Kidney tubule cell (primary cell): ENCODE measurements around the gene GULP1.
A peak's percentile ranks its signal among the peaks of the same experiment; 100 is the strongest.
"Not testable (repeated sequence)": the region's sequence is repeated elsewhere in the genome, so short reads cannot be mapped to it uniquely, and the experiment has no call there.

Experiments
- DNase-seq: peaks from one replicate; pipeline ENCODE4 v3.0.0-alpha.2; 2018; ENCODE audit warnings: low spot score

The GULP1 gene

DNA sequence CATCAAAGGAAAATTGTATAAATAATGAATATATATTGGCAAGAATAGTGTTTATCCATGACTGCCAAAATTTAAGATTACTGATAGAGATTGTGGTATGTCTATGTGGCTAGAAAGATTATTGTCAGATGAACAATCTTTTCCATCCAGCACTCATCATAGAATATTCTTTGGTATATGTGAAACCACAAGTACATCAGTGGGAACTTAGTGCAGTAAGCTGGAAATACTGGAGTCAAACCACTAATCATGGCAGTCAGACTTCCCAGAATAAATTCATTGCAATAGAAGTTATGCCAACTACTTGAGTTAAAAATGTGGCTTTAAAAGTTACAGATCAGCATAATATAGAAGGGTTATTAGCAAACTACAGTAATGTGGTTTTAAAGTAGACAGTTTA lies 310.3 kb downstream of the GULP1 start:
- DNase-seq = no peak

DNA sequence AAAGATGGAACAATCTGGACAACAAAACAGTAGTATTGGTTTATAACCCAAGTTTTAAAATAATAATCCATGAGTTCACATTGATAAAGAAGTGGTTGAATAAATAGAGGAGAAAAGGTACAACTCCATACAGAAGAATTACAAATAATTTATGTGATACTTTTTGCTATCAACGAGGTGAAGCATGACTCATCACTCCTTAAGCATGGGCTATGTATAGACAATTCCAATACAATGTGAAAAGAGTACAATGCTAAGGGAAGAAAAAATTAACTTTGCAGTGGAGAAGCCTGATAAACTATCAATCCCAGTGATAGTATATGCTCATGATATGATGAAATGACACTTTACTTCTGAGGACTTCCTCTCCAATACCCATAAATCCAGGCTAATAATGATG lies 312.9 kb downstream of the GULP1 start:
- DNase-seq = no peak

DNA sequence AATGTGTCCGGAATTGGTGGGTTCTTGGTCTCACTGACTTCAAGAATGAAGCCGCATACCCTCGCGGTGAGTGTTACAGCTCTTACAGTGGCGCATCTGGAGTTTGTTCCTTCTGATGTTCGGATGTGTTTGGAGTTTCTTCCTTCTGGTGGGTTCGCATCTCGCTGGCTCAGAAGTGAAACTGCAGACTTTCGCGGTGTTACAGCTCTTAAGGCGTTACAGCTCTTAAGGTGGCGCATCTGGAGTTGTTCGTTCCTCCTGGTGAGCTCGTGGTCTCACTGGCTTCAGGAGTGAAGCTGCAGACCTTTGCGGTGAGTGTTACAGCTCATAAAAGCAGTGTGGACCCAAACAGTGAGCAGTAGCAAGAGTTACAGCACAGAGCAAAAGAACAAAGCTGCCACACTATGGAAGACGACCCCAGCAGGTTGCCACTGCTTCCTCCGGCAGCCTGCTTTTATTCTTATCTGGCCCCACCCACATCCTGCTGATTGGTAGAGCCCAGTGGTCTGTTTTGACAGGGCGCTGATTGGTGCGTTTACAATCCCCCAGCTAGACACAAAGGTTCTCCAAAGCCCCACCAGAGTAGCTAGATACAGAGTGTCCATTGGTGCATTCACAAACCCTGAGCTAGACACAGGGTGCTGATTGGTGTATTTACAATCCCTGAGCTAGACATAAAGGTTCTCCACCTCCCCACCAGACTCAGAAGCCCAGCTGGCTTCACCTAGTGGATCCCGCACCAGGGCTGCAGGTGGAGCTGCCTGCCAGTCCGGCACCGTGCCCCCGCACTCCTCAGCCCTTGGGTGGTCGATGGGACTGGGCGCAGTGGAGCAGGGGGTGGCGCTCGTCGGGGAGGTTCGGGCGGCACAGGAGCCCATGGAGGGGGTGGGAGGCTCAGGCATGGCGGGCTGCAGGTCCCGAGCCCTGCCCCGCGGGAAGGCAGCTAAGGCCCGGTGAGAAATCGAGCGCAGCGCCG lies 314.2 kb downstream of the GULP1 start:
- DNase-seq = not testable (repeated sequence)

DNA sequence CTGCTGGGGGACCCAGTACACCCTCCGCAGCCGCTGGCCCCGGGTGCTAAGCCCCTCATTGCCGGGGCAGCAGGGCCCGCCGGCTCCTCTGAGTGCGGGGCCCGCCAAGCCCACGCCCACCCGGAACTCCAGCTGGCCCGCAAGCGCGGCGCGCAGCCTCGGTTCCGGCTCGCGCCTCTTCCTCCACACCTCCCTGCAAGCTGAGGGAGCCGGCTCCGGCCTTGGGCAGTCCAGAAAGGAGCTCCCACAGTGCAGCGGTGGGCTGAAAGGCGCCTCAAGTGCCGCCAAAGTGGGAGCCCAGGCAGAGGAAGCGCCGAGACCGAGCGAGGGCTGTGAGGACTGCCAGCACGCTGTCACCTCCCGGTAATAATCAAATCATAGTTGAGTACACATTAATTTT lies 314.9 kb downstream of the GULP1 start:
- DNase-seq = not testable (repeated sequence)

DNA sequence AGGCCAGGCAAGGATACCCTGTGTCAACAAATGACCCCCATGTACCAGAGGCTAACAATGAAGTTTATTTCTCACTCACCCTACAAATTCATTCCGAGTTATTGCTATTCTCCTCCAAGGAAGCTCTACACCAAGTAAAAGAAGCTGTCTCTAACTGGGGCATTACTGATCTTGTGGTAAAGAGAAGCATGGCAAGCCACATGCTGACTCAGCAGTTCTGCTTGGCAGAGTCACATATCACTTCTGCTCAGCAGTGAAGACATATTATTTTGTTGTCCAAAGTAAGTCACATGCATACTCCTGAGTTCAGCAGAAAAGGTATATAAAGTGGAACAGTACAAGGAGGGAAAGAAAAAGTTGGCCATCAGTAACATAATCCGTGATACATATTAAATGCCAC lies 315.8 kb downstream of the GULP1 start:
- peak; percentile 57 for DNase-seq

DNA sequence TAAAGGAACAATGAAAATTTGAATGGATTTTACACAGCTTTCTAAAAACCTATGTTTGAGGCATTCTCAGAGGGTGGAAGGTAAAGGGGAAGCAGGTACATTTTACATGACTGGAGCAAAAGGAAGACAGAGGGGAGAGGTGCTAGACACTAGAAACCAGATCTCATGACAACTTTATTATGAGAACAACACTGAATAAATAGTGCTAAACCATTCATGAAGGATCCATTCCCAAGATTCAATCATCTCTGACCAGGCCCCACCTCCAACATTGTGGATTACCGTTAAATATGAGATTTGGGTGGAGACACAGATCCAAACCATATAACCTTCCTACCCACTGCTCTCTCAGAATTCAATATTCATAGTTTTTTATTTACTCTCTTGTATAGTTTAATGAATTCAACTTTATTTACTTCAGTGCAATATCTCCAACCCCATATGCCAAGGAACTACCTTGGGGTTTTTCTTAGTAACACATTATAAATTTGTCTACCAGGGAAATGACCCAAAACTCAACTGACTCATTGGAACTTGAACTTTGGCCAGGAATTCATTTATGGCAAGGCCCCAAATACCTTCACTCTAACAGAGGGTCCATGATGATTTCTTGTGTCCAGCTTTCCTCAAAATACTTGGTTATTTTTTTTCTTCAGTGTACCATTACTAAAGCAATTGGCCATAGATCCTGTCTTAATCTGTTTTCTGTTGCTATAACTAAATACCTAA lies 317.8 kb downstream of the GULP1 start:
- peak; percentile 75 for DNase-seq

DNA sequence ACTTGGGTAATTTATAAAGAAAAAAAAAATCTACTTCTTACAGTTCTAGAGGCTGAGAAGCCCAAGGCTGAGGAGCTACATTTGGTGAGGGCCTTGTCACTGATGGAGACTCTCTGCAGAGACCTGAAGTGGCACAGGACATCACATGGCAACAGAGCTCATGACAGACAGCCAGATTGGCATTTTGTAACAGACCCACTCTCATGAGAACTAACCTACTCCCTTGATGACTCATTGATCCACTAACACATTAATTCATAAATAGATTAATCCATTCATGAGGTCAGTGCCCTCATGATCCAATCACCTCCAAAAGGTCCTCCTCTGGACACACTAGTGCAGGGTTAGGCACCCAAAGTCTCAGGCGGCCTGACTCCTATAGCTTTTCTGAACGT lies 318.4 kb downstream of the GULP1 start:
- DNase-seq = peak; percentile 52

DNA sequence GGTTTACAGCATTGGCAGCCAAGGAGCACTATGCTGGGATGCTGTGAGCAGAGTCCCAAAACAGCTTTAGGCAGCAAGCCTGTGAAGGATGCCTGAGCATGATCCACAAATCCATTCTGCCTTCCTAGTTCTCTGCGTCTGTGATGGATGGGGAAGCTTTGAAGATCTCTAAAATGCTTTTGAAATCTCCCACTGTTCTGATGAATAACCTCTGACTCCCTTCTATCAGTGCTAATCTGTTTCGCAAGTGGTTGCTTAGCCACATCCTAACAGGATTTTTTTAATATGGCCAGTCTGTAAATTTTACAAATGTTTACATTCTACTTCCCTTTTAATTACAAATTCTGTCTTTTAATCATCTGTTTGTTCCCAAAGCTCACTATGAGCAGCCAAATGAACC lies 319.2 kb downstream of the GULP1 start:
- DNase-seq = no peak

DNA sequence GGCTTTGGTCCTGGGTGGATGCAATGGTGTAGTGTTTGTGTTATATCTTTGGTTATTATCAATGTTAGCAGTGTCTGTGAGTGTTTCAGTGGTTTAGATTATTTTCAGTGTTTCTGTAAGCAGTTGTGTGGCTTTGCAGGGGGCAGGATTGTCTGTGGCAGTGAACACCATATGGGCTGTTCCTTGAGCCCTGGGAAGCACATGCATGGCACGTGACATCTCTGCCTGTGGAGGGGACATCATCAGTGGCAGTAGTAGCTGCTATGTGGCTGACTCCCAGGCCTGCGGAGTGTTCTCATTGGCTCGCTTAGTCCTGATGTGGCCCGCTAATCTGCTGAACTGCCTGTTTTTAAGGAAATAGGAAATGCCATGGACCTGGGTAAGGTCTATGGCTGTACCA lies 327.5 kb downstream of the GULP1 start:
- no peak for DNase-seq

DNA sequence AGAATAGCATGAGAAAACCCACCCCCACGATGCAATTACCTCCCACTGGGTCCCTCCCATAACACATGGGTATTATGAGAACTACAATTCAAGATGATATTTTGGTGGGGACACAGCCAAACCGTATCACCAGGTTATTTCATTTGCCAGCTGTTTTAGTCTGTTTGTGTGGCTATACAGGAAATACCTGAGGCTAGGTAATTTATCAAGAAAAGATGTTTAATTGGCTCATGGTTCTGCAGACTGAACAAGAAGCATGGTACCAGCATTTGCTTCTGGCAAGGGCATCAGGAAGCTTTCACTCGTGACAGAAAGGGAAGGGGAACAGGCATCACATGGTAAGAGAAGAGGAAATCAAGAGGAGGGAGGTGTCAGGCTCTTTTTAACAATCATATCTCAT lies 329.2 kb downstream of the GULP1 start:
- DNase-seq = no peak

DNA sequence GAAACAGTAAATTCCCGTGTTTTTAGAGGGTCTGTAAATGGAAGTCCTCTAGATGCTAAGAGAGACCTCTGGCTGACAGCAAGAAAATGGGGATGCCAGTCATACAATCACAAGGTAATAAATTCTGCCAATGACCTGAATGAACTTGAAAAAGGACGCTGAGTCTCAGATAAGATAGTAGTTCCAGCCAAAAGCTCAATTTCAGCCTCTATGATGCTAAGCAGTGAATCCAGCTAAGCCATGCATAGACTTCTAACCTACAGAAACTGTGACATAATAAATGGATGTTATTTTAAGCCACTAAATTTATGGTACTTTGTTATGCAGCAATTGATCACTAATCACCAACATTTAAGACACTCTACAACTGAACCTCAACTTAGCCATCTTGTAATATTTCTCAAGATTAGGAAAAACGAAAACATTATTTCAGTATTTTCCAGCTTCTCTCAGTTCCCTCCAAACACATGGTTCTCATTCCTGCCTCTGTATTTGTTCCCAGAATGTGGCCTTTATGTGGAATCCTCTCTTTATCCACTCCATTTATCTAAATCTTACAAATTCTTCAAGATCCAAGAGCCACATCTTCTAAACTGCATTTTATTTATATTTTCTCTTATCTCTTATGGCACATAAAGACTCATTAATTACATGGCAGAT lies 331.1 kb downstream of the GULP1 start:
- DNase-seq = no peak

DNA sequence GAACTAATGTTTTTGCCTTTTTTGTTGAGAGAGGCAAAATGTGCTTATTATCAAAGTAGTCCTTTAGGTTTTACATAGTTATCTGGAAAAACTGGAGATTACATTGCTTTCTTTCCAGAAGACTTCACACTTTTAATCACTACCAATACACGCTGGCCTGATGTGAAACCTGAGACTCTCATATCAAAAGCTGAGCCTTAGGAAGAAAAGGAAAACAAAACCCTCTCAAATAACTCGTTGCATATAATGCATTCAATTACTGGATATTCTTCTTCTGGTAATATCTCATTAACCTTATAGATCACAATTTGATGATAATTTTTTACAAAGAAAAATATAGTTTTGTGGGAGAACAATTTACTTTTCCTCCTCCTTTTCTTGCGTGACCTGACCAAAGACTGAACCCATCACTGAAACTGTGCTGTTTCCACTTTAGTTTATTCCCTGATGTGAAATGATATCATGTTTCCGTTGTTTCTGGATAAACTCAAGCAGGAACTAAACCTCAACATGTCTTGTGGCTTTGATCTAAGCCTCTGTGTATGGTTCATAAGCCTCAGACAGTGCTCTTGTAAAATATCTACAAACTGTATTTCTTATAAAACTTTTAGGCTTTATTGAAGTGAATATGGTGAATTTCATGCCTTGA lies 332.4 kb downstream of the GULP1 start:
- no peak for DNase-seq

DNA sequence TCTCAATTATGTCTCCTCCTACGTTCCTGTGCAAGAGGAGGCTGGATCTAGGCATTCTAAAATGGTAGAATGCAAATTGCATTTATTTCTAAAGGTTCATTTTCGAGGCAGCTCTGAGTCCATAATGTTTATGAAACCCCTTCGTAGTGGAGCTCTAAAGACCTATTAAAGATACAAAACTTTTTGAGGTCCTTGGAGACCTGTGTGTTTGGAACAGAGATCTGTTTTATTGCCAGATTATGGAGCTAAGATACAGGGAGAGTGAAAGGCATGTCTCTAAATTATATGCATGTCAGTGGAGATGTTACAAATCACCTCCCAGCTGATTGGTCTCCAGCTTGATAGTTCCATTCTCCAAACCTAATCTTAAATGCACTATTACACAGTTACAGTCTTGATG lies 335.8 kb downstream of the GULP1 start:
- DNase-seq = no peak

DNA sequence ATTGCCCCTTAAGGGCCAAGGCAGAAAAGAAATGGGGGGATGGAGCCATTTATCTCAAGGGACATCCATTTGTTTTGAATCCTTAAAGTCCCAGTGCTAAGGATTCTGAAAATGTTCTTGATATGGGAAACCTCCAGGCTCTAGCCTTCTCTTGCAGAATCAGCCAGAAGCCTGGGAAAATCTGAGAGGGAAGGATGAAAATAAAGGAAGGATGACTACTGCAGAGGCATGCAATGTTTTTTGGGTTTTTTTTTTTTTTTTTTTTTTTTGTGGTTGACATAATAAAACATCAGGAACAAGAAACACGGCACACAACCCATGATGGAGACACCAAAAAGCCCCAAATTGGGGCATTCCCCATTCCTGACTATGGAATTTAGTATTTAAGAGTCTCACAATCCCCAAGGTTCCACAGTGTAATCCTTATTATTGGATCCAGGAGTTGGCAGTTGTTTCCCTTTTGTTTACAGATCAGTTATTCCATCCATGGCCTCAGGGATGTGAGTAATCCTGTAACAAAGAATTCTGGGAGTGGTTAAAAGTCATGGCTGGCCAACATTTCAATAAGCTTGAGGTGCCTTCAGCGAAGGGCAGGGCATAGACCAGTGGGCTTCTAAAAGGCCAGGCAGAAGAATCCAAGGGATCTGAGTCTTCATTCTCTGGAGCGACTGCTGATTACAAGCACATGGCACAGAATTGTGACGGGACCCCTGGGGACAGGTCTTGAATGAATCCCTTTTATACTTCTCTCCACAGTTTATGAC lies 337.5 kb downstream of the GULP1 start:
- peak; percentile 24 for DNase-seq

DNA sequence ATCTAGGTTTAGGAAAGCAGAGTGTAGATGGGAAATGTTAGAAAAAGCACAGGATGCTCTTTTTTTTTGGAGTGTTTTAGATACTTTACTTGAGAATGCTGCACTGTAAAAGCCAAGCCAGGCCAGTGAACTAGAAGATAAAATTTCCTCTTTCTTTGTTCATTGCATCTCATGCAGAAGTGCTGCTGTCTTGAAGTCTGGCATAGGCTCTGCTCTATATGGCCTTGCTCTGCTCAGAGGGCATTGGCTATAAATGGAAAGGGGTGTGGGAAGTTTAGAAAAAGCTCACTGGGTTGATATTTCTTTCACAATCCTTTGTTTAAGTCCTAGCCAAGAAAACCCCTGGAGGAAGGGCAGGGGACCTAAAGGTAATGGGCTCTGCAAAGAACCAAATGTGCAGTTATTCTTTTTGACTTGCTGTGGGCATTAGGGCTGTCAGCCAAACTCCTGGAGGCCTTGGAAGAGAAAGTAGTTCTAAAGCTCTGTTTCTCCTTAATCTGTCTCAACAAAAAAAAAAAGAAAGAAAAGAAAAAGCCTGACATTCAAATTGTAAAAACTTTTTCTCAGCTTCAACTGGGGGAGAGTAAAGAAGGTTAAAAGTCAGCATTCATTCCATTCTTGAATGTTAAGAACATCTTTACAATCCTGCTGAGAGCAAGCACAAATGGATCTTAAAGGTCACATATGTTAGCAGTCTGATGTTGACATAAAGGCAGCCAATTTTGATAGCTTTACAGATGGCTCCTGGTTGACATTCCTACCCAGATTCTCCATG lies 338.3 kb downstream of the GULP1 start:
- no peak for DNase-seq

DNA sequence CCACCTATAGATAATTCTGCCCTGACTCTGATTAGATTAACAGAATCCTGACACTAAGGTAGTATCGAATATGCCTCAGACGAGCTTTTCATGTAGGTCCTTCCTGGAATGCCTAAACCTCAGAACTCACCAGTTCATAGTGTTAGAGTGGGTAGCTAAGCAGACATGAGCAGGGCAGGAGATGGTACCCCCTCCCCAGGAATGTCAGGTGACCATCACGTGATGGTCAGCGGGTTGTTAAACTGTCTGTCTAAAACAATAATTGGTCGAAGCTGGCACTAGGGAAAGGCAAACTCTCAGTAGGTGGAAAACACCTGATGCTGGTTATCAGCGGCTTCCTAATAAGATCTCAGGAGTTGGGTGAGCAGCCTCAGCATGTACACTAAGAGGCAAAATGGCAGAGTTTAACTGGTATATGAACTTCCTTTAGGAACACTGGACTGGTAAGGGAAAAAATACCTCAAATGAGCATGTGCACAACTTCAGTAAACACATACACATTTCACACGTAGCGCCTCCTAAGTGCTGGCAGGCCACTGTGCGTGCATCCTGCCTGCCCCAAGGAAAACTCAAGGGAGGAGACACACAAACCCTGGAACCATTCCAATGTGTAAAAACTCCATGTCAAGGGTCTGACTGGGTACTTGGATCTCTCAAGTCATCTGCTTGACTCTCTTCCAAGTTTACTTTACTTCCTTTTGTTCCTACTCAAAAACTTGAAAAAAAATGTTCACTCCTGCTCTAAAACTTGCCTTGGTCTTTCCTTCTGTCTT lies 339.5 kb downstream of the GULP1 start:
- DNase-seq = no peak

DNA sequence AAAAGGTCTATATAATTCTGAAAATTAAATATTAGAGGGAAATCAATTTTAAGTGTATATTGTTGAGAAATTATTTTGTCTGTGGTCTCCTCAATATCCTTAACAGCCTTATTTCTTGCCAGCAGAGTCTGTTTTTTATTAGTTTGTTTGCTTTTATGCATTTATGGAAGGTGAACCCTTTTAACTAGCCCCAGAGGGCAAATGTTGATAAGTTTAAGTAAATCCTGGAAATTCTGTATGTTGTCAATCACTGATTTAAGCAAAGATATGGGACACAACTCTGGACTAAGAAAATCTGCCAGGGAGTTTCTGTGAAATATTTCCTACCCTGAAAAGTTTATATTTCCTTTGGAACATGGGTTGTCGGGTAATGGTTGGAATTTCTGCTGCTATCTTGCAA lies 343.0 kb downstream of the GULP1 start:
- DNase-seq = no peak
